Measurements from ENCODE around the gene CFAP97D2. TPM values are rescaled to one million over a fixed set of nuclear protein-coding genes. Genes with fewer than 3 reads are reported as not detected.
"Not testable (repeated sequence)": the region's sequence is repeated elsewhere in the genome, so short reads cannot be mapped to it uniquely, and the experiment has no call there.

Gene CFAP97D2
- total RNA-seq, 1 donor from 2014 or later, result not detected

GRCh38 chr13:114154476-114154875 lies 24.6 kb upstream of the CFAP97D2 start:
- Histone ChIP-seq H3K36me3 (ENCODE audit: control insufficient read depth, insufficient read depth, low read length) (no peaks in the 10 kb centered on the region), H3K27me3 (ENCODE audit: control insufficient read depth, insufficient read depth, low read length) (peaks cover 6% of the 10 kb centered on the region), H3K4me3 (ENCODE audit: low read depth, low read length) (no peak overlapping the region)
- DNase-seq (ENCODE audit: low read depth), result no peak
- TF ChIP-seq CTCF (IDR thresholded peaks at IDR 0.05; ENCODE audit: insufficient read depth, low read length, poor library complexity, severe bottlenecking), result no peak

GRCh38 chr13:114155320-114155719 lies 23.7 kb upstream of the CFAP97D2 start:
- TF ChIP-seq CTCF (IDR thresholded peaks at IDR 0.05; ENCODE audit: insufficient read depth, low read length, poor library complexity, severe bottlenecking), result no peak
- DNase-seq (ENCODE audit: low read depth), result no peak
- Histone ChIP-seq H3K27me3 (ENCODE audit: control insufficient read depth, insufficient read depth, low read length) (no peaks in the 10 kb centered on the region), H3K36me3 (ENCODE audit: control insufficient read depth, insufficient read depth, low read length) (no peaks in the 10 kb centered on the region), H3K4me3 (ENCODE audit: low read depth, low read length) (no peak overlapping the region)

GRCh38 chr13:114155926-114156883 lies 22.9 kb upstream of the CFAP97D2 start:
- TF ChIP-seq CTCF (IDR thresholded peaks at IDR 0.05; ENCODE audit: insufficient read depth, low read length, poor library complexity, severe bottlenecking), result no peak
- no peaks in the 10 kb centered on the region for H3K36me3 ChIP-seq (ENCODE audit: control insufficient read depth, insufficient read depth, low read length)
- H3K4me3 ChIP-seq (ENCODE audit: low read depth, low read length), result no peak overlapping the region
- H3K27me3 ChIP-seq (ENCODE audit: control insufficient read depth, insufficient read depth, low read length), result no peaks in the 10 kb centered on the region
- no peak for DNase-seq (ENCODE audit: low read depth)

GRCh38 chr13:114157869-114158495 lies 21.1 kb upstream of the CFAP97D2 start:
- H3K4me3 ChIP-seq (ENCODE audit: low read depth, low read length), result no peak overlapping the region
- no peak for TF ChIP-seq CTCF (IDR thresholded peaks at IDR 0.05; ENCODE audit: insufficient read depth, low read length, poor library complexity, severe bottlenecking)
- DNase-seq (ENCODE audit: low read depth), result no peak
- H3K36me3 ChIP-seq (ENCODE audit: control insufficient read depth, insufficient read depth, low read length), result no peaks in the 10 kb centered on the region
- H3K27me3 ChIP-seq (ENCODE audit: control insufficient read depth, insufficient read depth, low read length), result peaks cover 11% of the 10 kb centered on the region

- not testable (repeated sequence) for H3K36me3 ChIP-seq (ENCODE audit: control insufficient read depth, insufficient read depth, low read length); DNase-seq (ENCODE audit: low read depth); H3K4me3 ChIP-seq (ENCODE audit: low read depth, low read length)
- H3K27me3 ChIP-seq (ENCODE audit: control insufficient read depth, insufficient read depth, low read length), result peaks cover 15% of the 10 kb centered on the region
Measured at GRCh38 chr13:114158869-114159666, 20.0 kb upstream of the CFAP97D2 start.
